Skin epidermis (tissue), 12 donors: ENCODE results near the gene TMEM208.

ENCODE experiments used
- H3K27ac ChIP-seq, 21 experiments: fragments of 200-600 bp; sonication (generic) in 11 of 21; one replicate each; pipeline ENCODE4 v1.5.0; 2020; ENCODE audit warnings: mild to moderate bottlenecking in 3 of 21, inconsistent platforms in 2 of 21, moderate library complexity in 2 of 21
- H3K4me3 ChIP-seq, 7 experiments: fragments of 200-600 bp; sonication (generic) in 2 of 7; one replicate each; pipeline ENCODE4 v1.5.0; 2020; ENCODE audit warnings: inconsistent platforms in 2 of 7, mild to moderate bottlenecking in 2 of 7, moderate library complexity in 1 of 7

Gene TMEM208

DNA sequence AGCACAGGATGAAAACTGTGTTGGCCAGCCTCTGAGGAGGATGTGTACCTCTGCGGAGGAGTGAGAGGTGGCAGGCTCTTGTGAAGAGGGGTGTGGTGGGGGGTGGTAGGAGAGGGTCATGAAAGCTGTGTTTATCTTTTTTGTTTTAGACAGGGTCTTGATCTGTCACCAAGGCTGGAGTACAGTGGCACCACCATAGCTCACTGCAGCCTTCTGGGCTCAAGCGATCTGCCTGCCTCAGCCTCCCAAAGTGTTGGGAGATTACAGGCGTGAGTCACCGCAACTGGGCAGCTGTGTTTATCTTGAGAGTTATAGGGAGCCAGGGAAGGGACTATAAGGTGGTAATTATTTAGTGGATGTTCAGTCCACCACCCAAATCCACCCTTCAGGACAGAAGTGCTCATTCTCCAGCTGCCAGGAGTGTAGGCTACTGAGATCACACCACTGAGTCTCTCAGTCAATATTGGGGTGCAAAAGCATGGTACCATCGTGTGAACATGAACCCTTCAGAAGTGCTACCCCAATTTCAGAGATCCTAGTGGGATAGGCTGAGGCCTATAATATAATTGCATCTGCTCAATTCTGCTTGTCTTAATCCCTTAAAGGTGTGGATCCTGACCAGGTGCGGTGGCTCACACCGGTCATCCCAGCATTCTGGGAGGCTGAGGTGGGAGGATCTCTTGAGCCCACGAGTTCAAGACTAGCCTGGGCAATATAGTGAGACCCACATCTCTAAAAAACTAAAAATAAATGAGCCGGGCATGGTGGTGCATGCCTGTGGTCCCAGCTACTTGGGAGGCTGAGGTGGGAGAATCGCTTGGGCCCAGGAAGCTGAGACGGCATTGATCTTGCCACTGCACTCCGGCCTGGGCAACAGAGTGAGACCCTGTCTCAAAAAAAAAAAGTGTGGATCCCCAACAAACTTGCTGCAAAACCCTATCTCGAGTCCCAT lies 36.2 kb upstream of the TMEM208 start:
- Histone ChIP-seq H3K27ac (no peak overlapping the region), H3K4me3 (no peak overlapping the region)

DNA sequence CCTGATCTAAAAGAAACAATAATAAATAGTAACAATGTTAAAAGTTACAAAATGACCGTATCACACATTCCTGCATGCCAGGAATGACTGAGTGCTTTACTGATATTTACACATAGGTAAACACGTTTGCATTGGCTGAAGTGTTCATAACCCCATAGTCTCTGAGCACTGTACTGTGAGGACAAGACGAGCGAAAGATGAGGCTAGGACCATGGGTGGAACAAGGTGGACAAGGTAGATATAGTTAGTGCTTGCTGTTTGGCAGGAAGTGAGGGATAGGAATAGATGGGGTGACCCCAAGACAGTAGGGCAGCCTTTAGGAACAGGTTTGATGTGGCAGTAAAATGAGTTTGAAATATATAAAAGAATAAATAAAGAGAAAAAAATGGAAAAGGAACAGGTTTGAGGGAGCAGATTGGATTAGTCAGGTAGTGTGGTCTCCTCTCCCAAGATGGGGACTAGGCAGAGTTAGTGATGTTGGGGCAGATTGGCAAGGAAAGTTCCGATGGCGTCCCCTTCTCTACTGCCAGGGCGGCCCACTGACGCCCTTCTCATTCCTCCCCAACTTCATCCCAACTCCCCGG lies 35.4 kb upstream of the TMEM208 start:
- peak overlapping the region in 5 of 21 experiments; percentile 88 to 97 (median 95) for H3K27ac ChIP-seq
- H3K4me3 ChIP-seq: peak overlapping the region in 6 of 7 experiments; percentile 61 to 100 (median 95)

DNA sequence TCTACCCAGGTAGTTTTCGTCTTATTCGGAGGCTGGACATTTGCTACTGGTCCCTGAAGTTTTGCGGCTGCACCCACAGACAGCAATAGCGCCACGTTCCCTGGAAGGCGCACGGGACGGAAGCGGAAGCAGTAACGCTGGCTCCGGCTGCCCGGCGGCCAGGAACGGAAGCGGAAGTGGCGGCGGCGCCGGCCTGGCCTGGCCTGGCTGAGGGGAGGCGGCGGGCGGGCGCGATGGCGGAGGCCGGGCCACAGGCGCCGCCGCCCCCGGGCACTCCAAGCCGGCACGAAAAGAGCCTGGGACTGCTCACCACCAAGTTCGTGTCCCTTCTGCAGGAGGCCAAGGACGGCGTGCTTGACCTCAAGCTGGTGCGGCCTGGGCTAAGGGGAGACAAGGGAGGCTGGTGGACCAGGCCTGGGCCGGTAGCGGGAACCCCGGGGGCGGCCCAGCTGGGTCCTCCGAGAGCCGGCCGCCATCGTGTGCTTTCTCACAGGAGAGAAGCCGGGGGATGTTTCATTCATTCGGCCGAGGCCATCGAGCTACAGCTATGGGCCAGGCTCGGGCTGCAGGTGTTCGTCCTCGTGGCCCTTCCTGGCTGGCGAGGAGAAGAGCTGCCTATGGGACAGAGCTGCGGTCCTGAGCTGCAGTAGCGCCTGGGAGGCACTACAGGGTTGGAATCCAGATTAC lies 34.8 kb upstream of the TMEM208 start, which contains the start of gene E2F4:
Gene E2F4 (plus strand): TSS at position 161 of the 687 bp plus-strand sequence. CDS start 73 bp downstream, at position 234.
- H3K4me3 ChIP-seq: peak within 1 kb of the TSS; percentile 61 to 100 (median 95)
- H3K27ac ChIP-seq: peak within 1 kb of the TSS; percentile 69 to 97 (median 90)

DNA sequence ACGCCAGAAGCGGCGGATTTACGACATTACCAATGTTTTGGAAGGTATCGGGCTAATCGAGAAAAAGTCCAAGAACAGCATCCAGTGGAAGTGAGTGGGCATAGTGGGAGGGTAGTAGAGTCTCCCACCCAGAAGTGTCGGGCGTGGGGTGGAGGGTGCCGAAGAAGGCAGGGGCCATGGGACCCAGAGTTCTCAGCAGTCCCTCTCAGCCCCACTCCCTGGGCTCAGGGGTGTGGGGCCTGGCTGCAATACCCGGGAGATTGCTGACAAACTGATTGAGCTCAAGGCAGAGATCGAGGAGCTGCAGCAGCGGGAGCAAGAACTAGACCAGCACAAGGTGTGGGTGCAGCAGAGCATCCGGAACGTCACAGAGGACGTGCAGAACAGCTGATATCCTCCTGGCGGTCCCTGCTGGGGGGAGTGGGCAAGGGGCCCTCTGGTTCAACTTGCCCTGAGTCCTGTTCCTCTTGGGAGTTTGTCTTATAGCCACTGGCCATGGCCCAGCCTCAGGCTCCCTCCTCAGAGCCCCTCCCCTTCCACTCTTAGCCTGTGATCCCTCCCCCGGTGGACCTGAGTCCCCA lies 34.1 kb upstream of the TMEM208 start:
- Histone ChIP-seq H3K4me3 (peak overlapping the region; percentile 61 to 100 (median 95)), H3K27ac (peak overlapping the region in 20 of 21 experiments; percentile 78 to 97 (median 90))

DNA sequence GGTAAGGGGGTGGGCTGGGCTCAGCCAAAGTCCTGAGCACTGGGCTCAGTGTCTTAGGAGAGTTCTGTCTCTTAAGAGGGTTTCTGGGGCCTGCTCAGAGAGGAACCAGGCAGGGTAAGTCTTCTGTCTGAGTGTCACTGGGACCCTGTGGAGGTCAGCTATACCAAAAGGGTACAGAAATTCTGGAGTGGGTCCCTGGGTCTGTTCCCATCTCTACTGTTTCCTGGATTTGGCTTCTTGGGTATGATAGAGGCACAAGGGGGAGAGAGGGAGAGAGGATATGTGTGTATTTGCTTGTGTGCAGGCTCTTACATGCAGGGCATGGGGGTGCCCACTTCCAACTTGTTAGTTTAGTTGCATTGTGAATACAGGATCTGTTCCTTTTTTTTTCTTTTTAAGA lies 33.4 kb upstream of the TMEM208 start:
- peak overlapping the region in 13 of 21 experiments; percentile 24 to 97 (median 94) for H3K27ac ChIP-seq
- peak overlapping the region in 3 of 7 experiments; percentile 93 to 100 (median 95) for H3K4me3 ChIP-seq

DNA sequence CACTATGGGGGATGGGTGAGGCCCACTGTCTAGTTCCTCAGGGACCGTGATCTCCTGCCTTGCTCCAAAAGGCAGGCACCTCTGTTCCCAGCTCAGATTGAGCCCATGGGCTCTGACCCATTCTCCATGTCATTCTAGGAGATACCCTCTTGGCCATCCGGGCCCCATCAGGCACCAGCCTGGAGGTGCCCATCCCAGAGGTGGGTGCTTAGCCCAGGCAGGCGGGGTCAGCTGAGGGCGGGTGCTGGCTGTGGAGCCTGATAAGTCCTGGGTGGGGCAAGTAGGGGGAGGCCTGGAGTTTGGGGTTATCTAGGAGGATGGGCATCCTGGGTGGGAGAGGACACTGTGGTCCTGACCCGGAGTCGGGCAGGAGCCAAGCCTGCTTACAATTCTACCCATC lies 32.7 kb upstream of the TMEM208 start:
- H3K4me3 ChIP-seq: no peak overlapping the region
- H3K27ac ChIP-seq: peak overlapping the region in 2 of 21 experiments; percentile 97

DNA sequence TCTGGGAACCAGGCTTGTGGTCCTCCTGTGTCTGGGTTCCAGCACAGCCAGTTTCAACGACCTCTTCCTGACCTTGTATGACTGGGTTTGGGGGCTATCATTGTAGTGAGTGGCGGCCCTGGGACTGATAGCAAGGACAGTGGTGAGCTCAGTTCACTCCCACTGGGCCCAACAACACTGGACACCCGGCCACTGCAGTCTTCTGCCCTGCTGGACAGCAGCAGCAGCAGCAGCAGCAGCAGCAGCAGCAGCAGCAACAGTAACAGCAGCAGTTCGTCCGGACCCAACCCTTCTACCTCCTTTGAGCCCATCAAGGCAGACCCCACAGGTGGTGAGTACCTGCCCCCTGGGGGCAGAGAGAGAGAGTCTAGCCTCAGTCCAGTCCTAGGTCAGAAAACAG lies 31.3 kb upstream of the TMEM208 start:
- Histone ChIP-seq H3K27ac (no peak overlapping the region), H3K4me3 (no peak overlapping the region)

DNA sequence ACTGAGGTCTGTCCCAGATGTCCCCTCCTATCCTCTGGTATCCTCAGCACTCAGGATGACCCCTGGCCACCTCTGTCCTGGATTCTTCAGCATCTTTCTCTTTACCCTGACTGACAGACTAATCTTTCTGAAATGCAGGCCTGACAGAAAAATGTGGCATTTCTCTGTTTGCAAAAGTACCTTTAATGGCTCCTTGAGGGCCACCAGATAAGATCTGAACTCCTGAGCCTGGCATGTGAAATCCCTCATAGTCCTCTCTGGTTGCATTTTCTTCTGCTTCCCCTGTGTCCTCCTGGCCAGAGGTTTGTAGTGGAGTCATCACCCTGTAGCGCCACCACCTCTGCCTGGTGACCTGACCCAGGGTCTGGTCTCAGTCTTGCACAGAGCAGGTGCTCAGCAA lies 30.0 kb upstream of the TMEM208 start:
- Histone ChIP-seq H3K27ac (no peak overlapping the region), H3K4me3 (no peak overlapping the region)

DNA sequence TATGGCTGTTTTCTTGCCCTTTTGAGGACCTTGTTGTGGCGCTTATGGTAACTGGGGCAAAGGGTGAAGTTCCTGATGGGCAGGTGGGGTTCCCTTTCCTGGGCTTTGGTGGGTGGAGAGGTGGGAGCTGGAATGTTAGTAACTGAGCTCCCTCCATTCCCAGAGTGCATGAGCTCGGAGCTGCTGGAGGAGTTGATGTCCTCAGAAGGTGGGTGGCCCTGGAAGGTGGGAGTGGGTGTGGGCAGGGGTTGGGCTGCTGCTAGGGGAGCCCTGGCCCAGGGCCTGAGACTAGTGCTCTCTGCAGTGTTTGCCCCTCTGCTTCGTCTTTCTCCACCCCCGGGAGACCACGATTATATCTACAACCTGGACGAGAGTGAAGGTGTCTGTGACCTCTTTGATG lies 29.2 kb upstream of the TMEM208 start:
- no peak overlapping the region for H3K4me3 ChIP-seq
- peak overlapping the region in 9 of 21 experiments; percentile 2 to 82 (median 72) for H3K27ac ChIP-seq

DNA sequence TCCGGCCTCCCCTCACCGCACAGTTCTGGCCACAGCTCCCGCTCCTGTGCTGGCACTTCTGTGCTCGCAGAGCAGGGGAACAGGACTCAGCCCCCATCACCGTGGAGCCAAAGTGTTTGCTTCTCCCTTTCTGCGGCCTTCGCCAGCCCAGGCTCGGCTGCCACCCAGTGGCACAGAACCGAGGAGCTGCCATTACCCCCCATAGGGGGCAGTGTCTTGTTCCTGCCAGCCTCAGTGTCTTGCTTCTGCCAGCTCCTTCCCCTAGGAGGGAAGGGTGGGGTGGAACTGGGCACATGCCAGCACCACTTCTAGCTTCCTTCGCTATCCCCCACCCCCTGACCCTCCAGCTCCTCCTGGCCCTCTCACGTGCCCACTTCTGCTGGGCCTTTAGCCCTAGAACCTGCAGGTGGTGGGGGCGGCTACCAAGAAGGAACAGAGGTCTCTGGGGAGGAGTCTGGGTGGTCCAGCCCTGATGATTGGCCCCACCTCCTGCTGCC lies 28.6 kb upstream of the TMEM208 start:
- H3K4me3 ChIP-seq: no peak overlapping the region

DNA sequence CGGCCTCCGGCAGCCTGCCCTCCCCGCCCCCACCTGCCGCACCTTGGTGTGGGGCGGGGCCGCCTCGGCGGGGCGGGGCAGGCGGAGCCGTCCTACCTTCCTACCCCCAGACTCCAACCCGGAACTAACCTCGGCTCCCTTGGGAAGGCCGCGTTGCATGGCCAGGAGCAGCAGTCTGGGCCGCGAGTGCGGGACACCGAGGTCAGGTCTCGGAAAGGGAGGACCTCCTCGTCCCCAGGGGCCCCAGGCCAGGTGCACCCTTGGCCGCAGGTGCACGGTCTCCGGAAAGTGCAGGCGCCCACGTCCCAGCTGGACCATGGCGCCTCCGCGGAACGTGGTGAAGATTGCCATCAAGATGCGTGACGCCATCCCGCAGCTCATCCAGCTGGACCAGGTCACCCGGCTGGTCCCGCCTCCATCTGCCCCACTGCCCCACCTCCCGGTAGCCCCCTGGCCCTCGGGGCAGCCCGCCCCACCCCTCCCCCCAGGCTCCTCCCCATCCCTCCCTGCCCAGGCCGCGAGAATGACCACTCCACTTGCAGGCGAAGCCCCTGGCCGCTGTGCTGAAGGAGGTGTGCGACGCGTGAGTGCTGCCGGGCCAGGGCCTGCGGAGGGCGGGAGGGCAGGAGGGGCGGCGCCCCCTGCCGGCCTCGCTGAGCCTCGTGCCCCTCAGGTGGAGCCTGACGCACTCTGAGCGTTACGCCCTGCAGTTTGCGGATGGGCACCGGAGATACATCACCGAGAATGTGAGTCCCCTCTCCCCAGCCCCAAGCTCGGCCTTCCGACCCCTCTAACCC lies 27.7 kb upstream of the TMEM208 start, which contains the start of gene ELMO3:
Gene ELMO3 (plus strand): TSS at position 121 of the 797 bp plus-strand sequence. CDS start 196 bp downstream, at position 317.
- Histone ChIP-seq H3K4me3 (peak within 1 kb of the TSS; percentile 32 to 62 (median 41)), H3K27ac (peak within 1 kb of the TSS in 20 of 21 experiments; percentile 14 to 87 (median 73))

More for the DNA sequence above, 28.6 kb upstream of the TMEM208 start:
- H3K27ac ChIP-seq: peak overlapping the region in 13 of 21 experiments; percentile 5 to 87 (median 73)

DNA sequence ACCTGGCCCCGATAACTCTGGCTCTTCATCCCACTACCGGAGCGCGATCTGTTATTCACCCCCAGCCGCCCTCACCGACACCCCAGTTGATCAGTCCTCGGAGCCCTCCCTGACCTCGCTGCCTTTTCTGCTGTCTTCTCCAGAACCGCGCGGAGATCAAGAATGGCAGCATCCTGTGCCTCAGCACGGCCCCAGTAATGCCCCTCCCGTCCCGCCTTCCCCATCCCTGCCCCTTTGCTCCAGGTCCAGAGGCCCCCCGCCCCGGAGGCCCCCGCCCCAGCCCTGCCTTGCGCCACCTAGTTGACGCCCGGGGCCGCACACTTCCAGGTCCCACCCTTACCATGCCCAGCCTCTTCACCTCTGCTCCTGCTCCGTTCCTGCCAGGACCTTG lies 27.1 kb upstream of the TMEM208 start:
- Histone ChIP-seq H3K4me3 (peak overlapping the region; percentile 32 to 62 (median 41)), H3K27ac (peak overlapping the region in 7 of 21 experiments; percentile 72 to 78 (median 75))

DNA sequence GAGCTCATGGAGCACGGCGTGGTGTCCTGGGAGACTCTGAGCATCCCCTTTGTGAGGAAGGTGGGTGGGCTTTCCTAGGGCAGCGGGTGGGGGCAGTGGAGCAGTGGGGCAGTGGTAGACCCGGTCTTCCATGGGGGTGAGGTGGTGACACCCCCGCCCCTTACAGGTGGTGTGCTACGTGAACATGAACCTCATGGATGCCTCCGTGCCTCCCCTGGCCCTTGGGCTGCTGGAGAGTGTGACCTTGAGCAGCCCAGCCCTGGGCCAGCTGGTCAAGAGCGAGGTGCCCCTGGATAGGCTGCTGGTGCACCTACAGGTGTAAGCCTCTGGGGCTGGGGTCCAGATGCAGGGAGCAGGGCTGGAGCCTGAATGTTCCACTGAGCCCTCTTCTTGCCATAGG lies 26.4 kb upstream of the TMEM208 start:
- no peak overlapping the region for H3K27ac ChIP-seq

DNA sequence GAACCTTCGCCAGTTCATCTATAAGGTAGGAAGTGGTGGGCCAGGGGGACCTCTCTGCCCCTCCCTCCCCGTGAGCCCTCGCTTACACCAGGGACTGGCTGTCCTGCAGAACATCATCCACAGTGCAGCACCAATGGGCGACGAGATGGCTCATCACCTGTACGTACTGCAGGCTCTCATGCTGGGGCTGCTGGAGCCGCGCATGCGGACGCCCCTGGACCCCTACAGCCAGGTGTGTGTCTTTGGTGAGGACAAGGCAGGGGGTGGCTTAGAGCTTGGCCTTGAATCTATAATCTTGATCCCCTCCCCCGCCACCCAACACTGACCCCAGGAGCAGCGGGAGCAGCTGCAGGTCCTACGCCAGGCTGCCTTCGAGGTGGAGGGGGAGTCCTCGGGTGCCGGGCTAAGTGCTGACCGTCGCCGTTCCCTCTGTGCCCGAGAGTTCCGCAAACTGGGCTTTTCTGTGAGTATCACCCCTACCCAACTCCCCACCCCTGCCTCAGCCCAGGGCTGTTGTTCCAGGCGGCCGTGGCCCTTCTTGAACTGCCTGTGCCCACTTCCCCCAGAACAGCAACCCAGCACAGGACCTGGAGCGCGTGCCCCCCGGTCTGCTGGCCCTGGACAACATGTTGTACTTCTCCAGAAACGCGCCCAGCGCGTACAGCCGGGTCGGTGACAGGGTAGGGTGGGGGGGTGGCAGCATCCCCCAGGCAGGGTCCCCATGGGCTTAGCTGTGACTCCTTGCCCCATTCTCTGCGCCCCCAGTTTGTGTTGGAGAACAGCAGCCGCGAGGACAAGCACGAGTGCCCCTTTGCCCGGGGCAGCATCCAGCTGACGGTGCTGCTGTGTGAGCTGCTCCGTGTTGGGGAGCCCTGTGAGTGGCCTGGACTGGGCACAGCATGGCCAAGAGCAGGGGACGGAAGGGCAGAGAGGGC lies 25.3 kb upstream of the TMEM208 start:
- H3K27ac ChIP-seq: no peak overlapping the region
- H3K4me3 ChIP-seq: no peak overlapping the region

More for the DNA sequence above, 26.4 kb upstream of the TMEM208 start:
- no peak overlapping the region for H3K4me3 ChIP-seq

DNA sequence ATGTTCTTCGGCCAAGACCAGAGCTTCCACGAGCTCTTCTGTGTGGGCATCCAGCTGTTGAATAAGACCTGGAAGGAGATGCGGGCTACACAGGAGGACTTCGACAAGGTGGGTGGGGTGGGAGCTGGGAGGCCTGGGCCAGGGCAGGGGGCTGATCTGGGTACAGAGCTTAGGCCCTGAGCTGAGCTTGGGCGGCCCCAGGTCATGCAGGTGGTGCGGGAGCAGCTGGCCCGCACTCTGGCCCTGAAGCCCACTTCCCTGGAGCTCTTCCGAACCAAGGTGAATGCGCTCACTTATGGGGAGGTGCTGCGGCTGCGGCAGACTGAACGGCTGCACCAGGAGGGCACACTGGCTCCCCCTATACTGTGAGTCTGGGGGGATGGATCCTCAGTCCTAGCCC lies 24.5 kb upstream of the TMEM208 start:
- H3K27ac ChIP-seq: no peak overlapping the region
- H3K4me3 ChIP-seq: no peak overlapping the region

DNA sequence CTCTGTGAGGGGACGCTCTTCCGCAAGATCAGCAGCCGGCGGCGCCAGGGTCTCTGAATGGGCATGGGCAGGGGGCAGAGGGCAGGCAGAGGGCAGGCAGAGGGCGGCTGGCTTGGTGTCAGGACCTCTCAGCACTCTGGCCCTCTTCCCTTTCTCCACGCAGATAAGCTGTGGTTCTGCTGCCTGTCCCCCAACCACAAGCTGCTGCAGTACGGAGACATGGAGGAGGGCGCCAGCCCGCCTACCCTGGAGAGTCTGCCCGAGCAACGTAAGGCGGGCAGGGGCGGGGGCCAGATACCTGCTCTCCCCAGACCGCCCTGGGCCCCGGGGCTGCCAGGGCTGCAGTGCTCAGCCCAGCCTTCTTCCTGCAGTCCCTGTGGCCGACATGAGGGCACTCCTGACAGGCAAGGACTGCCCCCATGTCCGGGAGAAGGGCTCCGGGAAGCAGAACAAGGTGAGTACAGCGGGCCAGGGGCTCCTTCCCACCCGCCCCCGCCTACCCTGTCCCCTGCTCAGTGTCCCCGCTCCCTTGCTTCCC lies 23.9 kb upstream of the TMEM208 start:
- Histone ChIP-seq H3K4me3 (no peak overlapping the region), H3K27ac (no peak overlapping the region)

DNA sequence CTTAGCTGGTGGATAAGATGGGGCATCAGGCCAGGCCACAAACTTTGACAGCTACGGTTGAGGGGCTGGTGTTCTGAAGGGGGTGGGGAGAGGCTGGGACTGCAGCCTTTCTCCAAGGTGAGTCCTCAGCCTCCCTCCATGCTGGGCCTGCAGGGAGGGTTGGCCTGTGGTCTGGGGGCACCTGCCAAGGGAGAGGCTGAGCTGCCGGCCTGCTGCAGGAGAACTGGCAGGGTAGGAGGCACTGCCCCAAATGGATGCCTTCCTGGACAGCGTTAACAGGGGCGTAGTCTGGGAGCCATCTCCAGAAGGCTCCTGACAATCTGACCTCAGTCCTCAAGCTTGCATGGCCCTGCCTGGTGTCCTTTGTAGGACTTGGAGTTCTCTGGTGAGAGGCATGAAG lies 22.9 kb upstream of the TMEM208 start:
- Histone ChIP-seq H3K27ac (no peak overlapping the region), H3K4me3 (no peak overlapping the region)
